CD14-positive monocyte (primary cell): ENCODE data around the gene TDRD1. TPM values are rescaled to one million over a fixed set of nuclear protein-coding genes. Genes with fewer than 3 reads are reported as not detected.

Experiments used
- DNase-seq, 3 donors: peaks; one replicate each; pipeline ENCODE4 v3.0.0-alpha.2; 2011 to 2022
- H2AFZ ChIP-seq: 2 replicates; pipeline ENCODE4 v1.6.0; 2012; ENCODE audit warnings: mild to moderate bottlenecking, low read depth, low read length, inconsistent platforms; ENCODE audit not compliant: insufficient read depth, poor library complexity, severe bottlenecking
- H3K27ac ChIP-seq, 2 donors: 1 replicate in 1 of 2; 2 replicates in 1 of 2; pipeline ENCODE4 v1.5.1; 2012 to 2013; ENCODE audit warnings: low read length in 2 of 2, control low read depth in 1 of 2, inconsistent platforms in 1 of 2, low read depth in 1 of 2, mild to moderate bottlenecking in 1 of 2
- H3K27me3 ChIP-seq, 2 donors: one replicate each; pipeline versions ENCODE4 v1.6.0 to v1.6.1; 2011 to 2013; ENCODE audit warnings: low read length in 2 of 2; ENCODE audit not compliant: control insufficient read depth in 2 of 2, insufficient read depth in 2 of 2
- H3K36me3 ChIP-seq, 2 donors: replicated peaks in 1 of 2; 1 replicate in 1 of 2; 2 replicates in 1 of 2; pipeline versions ENCODE4 v1.5.1 to v1.6.1; 2012 to 2013; ENCODE audit warnings: low read length in 2 of 2, control low read depth in 1 of 2, inconsistent platforms in 1 of 2, mild to moderate bottlenecking in 1 of 2; ENCODE audit not compliant: insufficient read depth in 2 of 2, control insufficient read depth in 1 of 2
- H3K4me1 ChIP-seq, 2 donors: 1 replicate in 1 of 2; 2 replicates in 1 of 2; pipeline versions ENCODE4 v1.5.1 to v1.6.1; 2012 to 2013; ENCODE audit warnings: low read length in 2 of 2, control low read depth in 1 of 2, inconsistent platforms in 1 of 2, mild to moderate bottlenecking in 1 of 2, moderate library complexity in 1 of 2; ENCODE audit not compliant: insufficient read depth in 2 of 2, control insufficient read depth in 1 of 2
- H3K4me2 ChIP-seq: replicated peaks from 2 replicates; pipeline ENCODE3; 2012; ENCODE audit warnings: low read length, moderate library complexity, mild to moderate bottlenecking; ENCODE audit not compliant: poor library complexity, severe bottlenecking; ENCODE audit errors: extremely low read depth
- H3K4me3 ChIP-seq, 3 experiments: fragments of 200-600 bp in 1 of 3; sonication (generic) in 1 of 3; replicated peaks in 1 of 3; 1 replicate in 2 of 3; 2 replicates in 1 of 3; pipeline ENCODE4 v1.5.1; 2011 to 2013; ENCODE audit warnings: low read length in 3 of 3, mild to moderate bottlenecking in 3 of 3, control low read depth in 2 of 3, low read depth in 2 of 3, inconsistent platforms in 1 of 3, moderate library complexity in 1 of 3
- H3K79me2 ChIP-seq: 2 replicates; pipeline ENCODE4 v1.6.0; 2012; ENCODE audit warnings: mild to moderate bottlenecking, control low read depth, inconsistent platforms, low read length, moderate library complexity; ENCODE audit not compliant: insufficient read depth
- H3K9ac ChIP-seq: 2 replicates; pipeline ENCODE4 v1.6.0; 2017; ENCODE audit warnings: low read length, mild to moderate bottlenecking; ENCODE audit not compliant: insufficient read depth, poor library complexity, severe bottlenecking
- H3K9me3 ChIP-seq, 2 donors: replicated peaks in 1 of 2; 1 replicate in 1 of 2; 2 replicates in 1 of 2; pipeline versions ENCODE4 v1.5.1 to v1.6.1; 2012 to 2013; ENCODE audit warnings: low read length in 2 of 2, control low read depth in 1 of 2; ENCODE audit not compliant: control insufficient read depth in 1 of 2, insufficient read depth in 1 of 2
- H4K20me1 ChIP-seq: 2 replicates; pipeline ENCODE4 v1.6.0; 2012; ENCODE audit warnings: mild to moderate bottlenecking, low read length, control low read depth, moderate library complexity; ENCODE audit not compliant: insufficient read depth
- H3K27ac Mint-ChIP-seq, 7 donors: one replicate each; pipeline ENCODE4 v1.8.0; 2020; ENCODE audit warnings: mild to moderate bottlenecking in 7 of 7, mixed read lengths in 7 of 7, moderate library complexity in 6 of 7, inconsistent platforms in 2 of 7
- H3K27me3 Mint-ChIP-seq, 3 donors: one replicate each; pipeline ENCODE4 v1.8.0; 2021 to 2022; ENCODE audit warnings: low read depth in 3 of 3, mild to moderate bottlenecking in 3 of 3, mixed read lengths in 3 of 3, moderate library complexity in 3 of 3, inconsistent platforms in 1 of 3
- H3K36me3 Mint-ChIP-seq, 2 donors: one replicate each; pipeline ENCODE4 v1.8.0; 2020; ENCODE audit warnings: mixed read lengths in 2 of 2, inconsistent platforms in 1 of 2, mild to moderate bottlenecking in 1 of 2
- H3K4me1 Mint-ChIP-seq: one replicate; pipeline ENCODE4 v1.8.0; 2020; ENCODE audit warnings: mild to moderate bottlenecking, mixed read lengths
- H3K4me3 Mint-ChIP-seq, 2 donors: one replicate each; pipeline ENCODE4 v1.8.0; 2020; ENCODE audit warnings: mild to moderate bottlenecking in 2 of 2, mixed read lengths in 2 of 2, moderate library complexity in 1 of 2
- H3K9me3 Mint-ChIP-seq, 7 donors: one replicate each; pipeline ENCODE4 v1.8.0; 2020 to 2022; ENCODE audit warnings: mixed read lengths in 7 of 7, mild to moderate bottlenecking in 6 of 7, moderate library complexity in 6 of 7, inconsistent platforms in 2 of 7
- CTCF ChIP-seq: fragments of 200-600 bp; IDR thresholded peaks from one replicate; pipeline ENCODE4 v1.8.0; 2022; ENCODE audit warnings: antibody characterized with exemption, mild to moderate bottlenecking
- WGBS: methylation state at CpG from one replicate; pipeline ENCODE4 v1.1.5; 2013; ENCODE audit warnings: missing lambda C conversion rate; ENCODE audit not compliant: insufficient coverage; 5-methylcytosine and 5-hydroxymethylcytosine counted together
- intact Hi-C, 2 donors: fragments of 100-400 bp; cut with micrococcal nuclease; formaldehyde crosslinking; loops; one replicate each; pipeline versions ENCODE4 v1.15.0 to v1.15.1; 2023
- polyA plus RNA-seq, 3 donors: library from polyadenylated mRNA; depleted of rRNA in 1 of 3; unstranded in 2 of 3; stranded (reverse) in 1 of 3; fragments of 300-500 nt in 2 of 3; fragments of >200 nt in 1 of 3; fragmentation: Illumina TruSeq in 2 of 3; gene quantifications; 1 replicate in 2 of 3; 2 replicates in 1 of 3; pipeline ENCODE4 v1.2.3, GENCODE V29; 2012 to 2021

The TDRD1 gene
- polyA plus RNA-seq, 3 donors: not detected

GRCh38 chr10:114167985-114168384 is 11.2 kb upstream of the TDRD1 start:
- intact Hi-C loops: no loop called here
- 100% methylated on average over 2 of the region's 3 CpGs for WGBS
- H3K9me3 ChIP-seq: peaks cover 6 to 9% of the 10 kb centered on the region in 2 donors
- H3K27me3 ChIP-seq: no peaks in the 10 kb centered on the region
- H3K4me1 ChIP-seq: peaks cover 3 to 12% of the 10 kb centered on the region in 2 donors
- no peak overlapping the region for H3K4me3 ChIP-seq
- Mint-ChIP-seq H3K9me3 (peaks cover 6 to 12% (median 8%) of the 10 kb centered on the region in 7 donors), H3K4me1 (peaks cover 16% of the 10 kb centered on the region), H3K27me3 (no peaks in the 10 kb centered on the region), H3K27ac (no peak overlapping the region), H3K36me3 (peaks cover 22 to 30% of the 10 kb centered on the region in 2 donors), H3K4me3 (no peak overlapping the region)
- no peak overlapping the region for H3K4me2 ChIP-seq
- H3K79me2 ChIP-seq: peaks cover 80% of the 10 kb centered on the region
- peaks cover 0 to 11% of the 10 kb centered on the region in 2 donors for H3K36me3 ChIP-seq
- DNase-seq: no peak
- no peak for TF ChIP-seq CTCF
- peaks cover 28% of the 10 kb centered on the region for H4K20me1 ChIP-seq
- H2AFZ ChIP-seq: no peak overlapping the region
- H3K27ac ChIP-seq: no peak overlapping the region
- no peak overlapping the region for H3K9ac ChIP-seq

GRCh38 chr10:114168450-114169009 is 10.6 kb upstream of the TDRD1 start:
- Mint-ChIP-seq H3K27me3 (no peaks in the 10 kb centered on the region), H3K4me3 (no peak overlapping the region), H3K27ac (no peak overlapping the region), H3K4me1 (peaks cover 20% of the 10 kb centered on the region), H3K9me3 (peaks cover 6 to 12% (median 8%) of the 10 kb centered on the region in 7 donors), H3K36me3 (peaks cover 16 to 27% of the 10 kb centered on the region in 2 donors)
- no peak for DNase-seq
- Histone ChIP-seq H4K20me1 (peaks cover 27% of the 10 kb centered on the region), H3K4me2 (no peak overlapping the region), H3K4me1 (peaks cover 7 to 17% of the 10 kb centered on the region in 2 donors), H3K9me3 (peaks cover 6 to 9% of the 10 kb centered on the region in 2 donors), H3K9ac (no peak overlapping the region), H3K27me3 (no peaks in the 10 kb centered on the region), H3K79me2 (peaks cover 82% of the 10 kb centered on the region), H2AFZ (no peak overlapping the region), H3K27ac (no peak overlapping the region), H3K36me3 (peaks cover 0 to 5% of the 10 kb centered on the region in 2 donors), H3K4me3 (no peak overlapping the region)
- intact Hi-C loops: no loop called here
- no peak for TF ChIP-seq CTCF
- WGBS: 100% methylated on average over 1 of the region's 3 CpGs
